Upper lobe of right lung (tissue), 1 donor: ENCODE results near the gene UBE2QL1. TPM values are rescaled to one million over a fixed set of nuclear protein-coding genes. Genes with fewer than 3 reads are reported as not detected.

Experiments
- ATAC-seq: fragments of 200-7000 bp; cut with Tn5 transposase; one replicate; pipeline ENCODE4 v1.9.1; 2020; ENCODE audit warnings: mild to moderate bottlenecking, moderate library complexity
- DNase-seq: peaks from one replicate; pipeline ENCODE4 v3.0.0-alpha.2; 2020
- H3K27ac ChIP-seq: fragments of 200-600 bp; one replicate; pipeline ENCODE4 v1.8.0; 2022
- H3K27me3 ChIP-seq: fragments of 200-600 bp; one replicate; pipeline ENCODE4 v1.8.0; 2022; ENCODE audit warnings: mild to moderate bottlenecking
- H3K36me3 ChIP-seq: fragments of 200-600 bp; one replicate; pipeline ENCODE4 v1.8.0; 2022
- H3K4me1 ChIP-seq: fragments of 200-600 bp; one replicate; pipeline ENCODE4 v1.8.0; 2022
- H3K4me3 ChIP-seq: fragments of 200-600 bp; one replicate; pipeline ENCODE4 v1.8.0; 2022; ENCODE audit warnings: mild to moderate bottlenecking
- H3K9me3 ChIP-seq: fragments of 200-600 bp; one replicate; pipeline ENCODE4 v1.8.0; 2022
- intact Hi-C: fragments of 100-400 bp; cut with DNase I; formaldehyde crosslinking; loops from one replicate; pipeline ENCODE4 v1.11.0; 2022
- total RNA-seq: library from RNA; stranded (reverse); fragmentation: NEBNext Ultra II Directional; extraction: Animal tissue kit (Norgen Biotek cat#: 25700); gene quantifications from one replicate; pipeline ENCODE4 v1.2.1, GENCODE V29; 2021
- TF ChIP-seq, protein P1 (sequence below): fragments of 200-600 bp; IDR thresholded peaks from one replicate; pipeline ENCODE4 v1.8.0; 2022; ENCODE audit warnings: antibody characterized with exemption
- donor health status: DM: no; HTN: yes; CAD: no; lungs with severe emphysema.

The UBE2QL1 gene
- total RNA-seq, 1 donor from 2014 or later = not detected

- DNase-seq = no peak
- TF ChIP-seq, protein P1, sequence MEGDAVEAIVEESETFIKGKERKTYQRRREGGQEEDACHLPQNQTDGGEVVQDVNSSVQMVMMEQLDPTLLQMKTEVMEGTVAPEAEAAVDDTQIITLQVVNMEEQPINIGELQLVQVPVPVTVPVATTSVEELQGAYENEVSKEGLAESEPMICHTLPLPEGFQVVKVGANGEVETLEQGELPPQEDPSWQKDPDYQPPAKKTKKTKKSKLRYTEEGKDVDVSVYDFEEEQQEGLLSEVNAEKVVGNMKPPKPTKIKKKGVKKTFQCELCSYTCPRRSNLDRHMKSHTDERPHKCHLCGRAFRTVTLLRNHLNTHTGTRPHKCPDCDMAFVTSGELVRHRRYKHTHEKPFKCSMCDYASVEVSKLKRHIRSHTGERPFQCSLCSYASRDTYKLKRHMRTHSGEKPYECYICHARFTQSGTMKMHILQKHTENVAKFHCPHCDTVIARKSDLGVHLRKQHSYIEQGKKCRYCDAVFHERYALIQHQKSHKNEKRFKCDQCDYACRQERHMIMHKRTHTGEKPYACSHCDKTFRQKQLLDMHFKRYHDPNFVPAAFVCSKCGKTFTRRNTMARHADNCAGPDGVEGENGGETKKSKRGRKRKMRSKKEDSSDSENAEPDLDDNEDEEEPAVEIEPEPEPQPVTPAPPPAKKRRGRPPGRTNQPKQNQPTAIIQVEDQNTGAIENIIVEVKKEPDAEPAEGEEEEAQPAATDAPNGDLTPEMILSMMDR = no peak
- H3K9me3 ChIP-seq = no peaks in the 10 kb centered on the region
- peaks cover 6% of the 10 kb centered on the region for H3K27me3 ChIP-seq
- H3K4me1 ChIP-seq = no peaks in the 10 kb centered on the region
- H3K4me3 ChIP-seq = no peak overlapping the region
- ATAC-seq = no peak
- no peaks in the 10 kb centered on the region for H3K36me3 ChIP-seq
- intact Hi-C loops = no loop called here
- H3K27ac ChIP-seq = no peak overlapping the region
These were observed 38.4 kb downstream of the UBE2QL1 start for GRCh38 chr5:6487081-6487480.

DNA sequence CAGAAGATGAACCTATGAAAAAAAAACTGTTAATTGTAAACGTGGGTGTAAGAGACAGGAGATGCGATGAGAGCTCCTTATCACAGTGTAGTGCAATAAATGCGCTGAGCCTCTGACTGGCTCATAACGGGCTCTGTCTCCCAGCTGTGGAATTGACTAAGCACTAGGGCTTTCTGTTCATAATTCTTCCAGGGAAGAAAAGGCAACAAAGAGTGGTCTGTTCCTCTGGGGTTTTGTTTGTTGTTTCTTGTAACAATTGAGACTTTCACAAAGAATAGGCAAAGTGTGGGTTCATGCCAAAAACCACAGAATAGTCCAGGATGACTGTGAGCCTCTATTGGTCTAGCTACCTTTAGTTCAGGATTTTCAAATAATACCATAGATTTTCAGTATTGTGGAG lies 39.4 kb downstream of the UBE2QL1 start:
- no peaks in the 10 kb centered on the region for H3K36me3 ChIP-seq
- H3K4me1 ChIP-seq = no peaks in the 10 kb centered on the region
- H3K27me3 ChIP-seq = peaks cover 6% of the 10 kb centered on the region
- H3K9me3 ChIP-seq = no peaks in the 10 kb centered on the region
- H3K27ac ChIP-seq = no peak overlapping the region
- intact Hi-C loops = no loop called here
- TF ChIP-seq, protein P1 = no peak
- DNase-seq (no peak), ATAC-seq (no peak)
- H3K4me3 ChIP-seq = no peak overlapping the region

DNA sequence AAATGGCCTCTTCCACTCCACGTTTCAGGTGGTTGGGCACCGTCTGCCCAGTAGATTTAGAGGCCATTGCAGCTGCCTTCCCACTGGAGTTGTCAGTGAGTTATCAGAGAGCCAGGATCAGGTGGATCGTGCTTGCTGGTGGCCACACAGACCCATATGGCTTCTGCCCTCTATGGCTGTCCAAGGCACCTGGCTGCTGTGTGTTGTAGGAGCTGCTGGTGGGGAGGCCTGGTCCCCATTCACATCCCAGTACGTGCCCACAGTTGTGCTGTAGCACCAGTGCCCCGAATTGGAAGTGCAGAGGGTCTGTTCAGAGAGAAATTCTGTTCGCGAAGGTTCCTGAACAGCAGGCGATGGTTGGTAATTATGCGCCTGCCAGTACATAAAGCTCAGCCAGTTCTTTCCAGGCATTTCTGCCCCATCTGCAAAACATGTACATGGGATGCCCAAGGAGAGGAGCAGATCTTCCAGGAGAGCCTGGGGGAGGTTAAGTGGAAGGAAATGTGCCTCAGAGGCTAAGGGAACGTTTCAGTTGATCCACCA lies 41.1 kb downstream of the UBE2QL1 start:
- DNase-seq (no peak), ATAC-seq (peak; percentile 13)
- TF ChIP-seq, protein P1 = no peak

GRCh38 chr5:6490246-6490645 lies 41.6 kb downstream of the UBE2QL1 start:
- H3K36me3 ChIP-seq = no peaks in the 10 kb centered on the region
- no peak for ATAC-seq

More for the DNA sequence above, 41.1 kb downstream of the UBE2QL1 start:
- Histone ChIP-seq H3K9me3 (no peaks in the 10 kb centered on the region), H3K4me3 (no peak overlapping the region), H3K36me3 (no peaks in the 10 kb centered on the region), H3K27me3 (peaks cover 2% of the 10 kb centered on the region), H3K27ac (no peak overlapping the region), H3K4me1 (no peaks in the 10 kb centered on the region)
- intact Hi-C loops = no loop called here

GRCh38 chr5:6490693-6491092 lies 42.0 kb downstream of the UBE2QL1 start:
- DNase-seq (no peak), ATAC-seq (no peak)
- no peaks in the 10 kb centered on the region for H3K4me1 ChIP-seq
- H3K4me3 ChIP-seq = no peak overlapping the region
- H3K27ac ChIP-seq = no peak overlapping the region
- intact Hi-C loops = no loop called here
- H3K9me3 ChIP-seq = no peaks in the 10 kb centered on the region
- peaks cover 6% of the 10 kb centered on the region for H3K27me3 ChIP-seq
- TF ChIP-seq, protein P1 = no peak
- H3K36me3 ChIP-seq = no peaks in the 10 kb centered on the region

More at GRCh38 chr5:6490246-6490645, 41.6 kb downstream of the UBE2QL1 start:
- TF ChIP-seq, protein P1 = no peak
- intact Hi-C loops = no loop called here
- no peaks in the 10 kb centered on the region for H3K9me3 ChIP-seq
- H3K27me3 ChIP-seq = peaks cover 4% of the 10 kb centered on the region
- no peak for DNase-seq
- H3K4me3 ChIP-seq = no peak overlapping the region
- H3K4me1 ChIP-seq = no peaks in the 10 kb centered on the region
- no peak overlapping the region for H3K27ac ChIP-seq
